ENCODE results near the gene PERM1.

Gene PERM1

DNA sequence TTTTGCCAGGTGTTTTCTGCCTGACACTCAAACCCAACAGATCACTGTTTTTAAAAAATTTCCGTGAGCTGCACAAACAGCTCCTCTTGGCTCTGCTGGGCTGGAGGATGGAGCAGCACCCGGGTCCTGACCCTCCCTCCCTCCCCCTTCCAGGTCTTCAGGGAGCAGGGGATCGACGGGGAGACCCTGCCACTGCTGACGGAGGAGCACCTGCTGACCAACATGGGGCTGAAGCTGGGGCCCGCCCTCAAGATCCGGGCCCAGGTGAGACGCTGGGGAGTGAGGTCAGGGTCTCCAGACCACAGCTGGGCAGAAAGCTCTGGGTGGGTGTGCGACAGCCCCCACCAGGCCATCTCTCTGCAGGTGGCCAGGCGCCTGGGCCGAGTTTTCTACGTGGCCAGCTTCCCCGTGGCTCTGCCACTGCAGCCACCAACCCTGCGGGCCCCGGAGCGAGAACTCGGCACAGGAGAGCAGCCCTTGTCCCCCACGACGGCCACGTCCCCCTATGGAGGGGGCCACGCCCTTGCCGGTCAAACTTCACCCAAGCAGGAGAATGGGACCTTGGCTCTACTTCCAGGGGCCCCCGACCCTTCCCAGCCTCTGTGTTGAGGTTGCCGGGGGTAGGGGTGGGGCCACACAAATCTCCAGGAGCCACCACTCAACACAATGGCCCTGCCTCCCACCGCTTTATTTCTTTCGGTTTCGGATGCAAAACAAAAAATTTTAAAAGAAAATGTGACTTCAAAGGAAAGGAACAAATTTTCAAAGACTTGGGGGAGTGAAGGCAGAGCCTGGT, 38.1 kb downstream of the PERM1 start:
- no peak for DNase-seq

GRCh38 chr1:942864-943533, 38.9 kb downstream of the PERM1 start:
- no peak for DNase-seq

GRCh38 chr1:942411-942821, 39.5 kb downstream of the PERM1 start:
- no peak for DNase-seq

GRCh38 chr1:941588-942383, 40.1 kb downstream of the PERM1 start:
- no peak for DNase-seq

DNA sequence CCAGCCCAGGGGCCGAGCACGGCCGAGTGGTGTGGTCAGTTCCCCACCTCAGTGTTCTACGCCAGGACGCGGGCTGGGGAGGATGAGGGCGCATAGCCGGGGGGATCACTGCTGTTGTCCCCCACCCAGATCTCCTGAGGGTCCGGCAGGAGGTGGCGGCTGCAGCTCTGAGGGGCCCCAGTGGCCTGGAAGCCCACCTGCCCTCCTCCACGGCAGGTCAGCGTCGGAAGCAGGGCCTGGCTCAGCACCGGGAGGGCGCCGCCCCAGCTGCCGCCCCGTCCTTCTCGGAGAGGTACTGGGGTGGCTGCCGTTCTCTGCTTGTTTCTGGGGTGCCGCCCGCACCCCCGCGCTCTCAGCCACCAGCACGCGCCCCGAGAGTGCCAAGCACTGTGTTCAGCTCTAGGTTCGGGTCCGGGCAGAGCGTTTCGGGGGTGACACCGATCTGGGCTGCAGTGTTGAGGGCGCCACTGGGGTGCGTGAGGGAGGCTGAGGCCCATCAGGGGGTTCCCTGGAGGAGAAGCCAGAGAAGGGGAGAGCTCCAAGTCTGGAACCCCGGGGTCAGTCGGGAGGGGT, 40.8 kb downstream of the PERM1 start:
- DNase-seq, result no peak

DNA sequence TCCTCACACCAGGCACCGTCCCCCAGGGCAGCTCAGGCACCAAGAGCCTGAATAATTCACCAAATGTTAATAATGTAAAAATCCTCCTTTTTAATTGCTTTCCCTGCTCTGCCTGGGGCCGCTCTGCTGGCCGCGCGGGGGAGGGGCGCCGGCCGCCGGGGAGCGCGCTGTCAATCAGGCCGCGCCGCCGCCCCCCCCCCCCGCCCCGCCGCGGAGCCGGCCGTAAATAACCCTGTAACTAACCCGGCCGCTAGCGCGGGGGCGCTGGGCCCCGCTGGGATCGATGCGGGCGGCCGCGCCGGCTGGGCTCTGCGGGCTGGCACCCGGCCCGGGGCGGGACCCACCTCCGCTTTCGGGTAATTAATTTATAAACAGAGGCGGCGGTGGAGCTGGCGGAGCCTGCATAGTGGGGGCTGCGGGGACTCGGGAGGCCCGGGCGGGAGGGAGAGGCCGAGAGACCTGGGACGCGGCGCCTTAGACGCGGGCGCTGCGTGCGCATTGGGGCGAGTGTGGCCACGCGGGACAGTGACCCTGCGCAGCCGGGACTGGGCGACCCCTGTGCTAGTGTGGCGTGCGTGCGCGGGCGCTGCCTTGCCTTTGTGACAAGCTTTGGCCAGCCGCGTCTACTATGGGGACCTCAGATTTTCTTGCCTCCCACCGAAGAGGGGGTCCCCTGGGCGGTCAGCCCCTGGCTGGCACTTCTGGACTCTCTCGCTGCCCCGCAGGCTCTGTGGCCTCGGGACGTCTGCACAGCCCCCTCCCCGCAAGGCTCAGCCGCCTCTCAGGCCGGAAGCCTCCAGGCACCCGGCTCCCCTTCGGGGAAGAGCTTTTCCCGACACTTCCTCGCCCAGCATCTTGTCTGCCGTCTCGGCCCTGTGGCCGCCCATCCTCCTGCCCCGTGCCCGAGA, 41.5 kb downstream of the PERM1 start:
- DNase-seq, result peak; percentile 70

- no peak for DNase-seq
Measured at GRCh38 chr1:939511-940106, 42.3 kb downstream of the PERM1 start.

- DNase-seq, result no peak
Measured at GRCh38 chr1:938711-939489, 43.0 kb downstream of the PERM1 start.

GRCh38 chr1:938088-938683, 43.7 kb downstream of the PERM1 start:
- no peak for DNase-seq

DNA sequence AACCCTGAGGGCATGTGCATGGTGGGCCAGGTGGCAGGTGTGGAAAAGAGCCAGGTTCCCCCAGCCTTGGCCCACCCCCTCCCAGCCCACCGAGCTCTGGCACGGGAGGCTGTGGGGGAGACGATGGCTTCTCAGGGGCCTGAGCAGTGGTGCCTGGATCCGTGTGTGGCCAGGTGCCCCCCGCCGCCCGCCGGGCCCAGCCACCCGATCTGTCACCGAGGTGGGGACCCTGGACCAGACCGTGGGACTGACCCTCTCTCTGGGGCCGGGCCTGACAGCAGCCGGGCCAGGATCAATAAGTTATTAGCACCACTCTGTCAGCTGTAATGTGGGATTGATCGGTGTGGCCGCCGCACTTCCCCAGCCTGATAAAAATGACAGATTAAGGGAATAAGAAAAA, 44.4 kb downstream of the PERM1 start:
- no peak for DNase-seq

GRCh38 chr1:936348-937264, 45.3 kb downstream of the PERM1 start:
- no peak for DNase-seq

DNA sequence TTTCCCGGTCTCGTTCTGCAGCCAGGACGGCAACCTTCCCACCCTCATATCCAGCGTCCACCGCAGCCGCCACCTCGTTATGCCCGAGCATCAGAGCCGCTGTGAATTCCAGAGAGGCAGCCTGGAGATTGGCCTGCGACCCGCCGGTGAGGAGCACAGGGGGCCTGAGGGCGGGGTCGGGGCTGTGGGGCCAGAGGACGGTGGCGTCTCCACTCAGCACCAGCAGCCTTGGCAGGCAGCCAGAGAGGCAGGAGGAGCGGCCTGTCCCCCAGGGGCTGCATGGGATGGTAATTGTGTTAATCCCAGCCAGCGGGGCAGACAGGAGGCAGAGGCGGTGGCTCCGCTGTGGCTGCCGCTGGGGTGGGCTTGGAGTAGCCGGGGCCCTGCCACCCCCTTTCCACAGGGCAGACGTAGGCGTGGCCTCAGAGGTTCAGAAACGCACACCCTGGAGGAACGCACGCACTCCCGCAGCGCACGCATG, 46.1 kb downstream of the PERM1 start:
- DNase-seq, result no peak

DNA sequence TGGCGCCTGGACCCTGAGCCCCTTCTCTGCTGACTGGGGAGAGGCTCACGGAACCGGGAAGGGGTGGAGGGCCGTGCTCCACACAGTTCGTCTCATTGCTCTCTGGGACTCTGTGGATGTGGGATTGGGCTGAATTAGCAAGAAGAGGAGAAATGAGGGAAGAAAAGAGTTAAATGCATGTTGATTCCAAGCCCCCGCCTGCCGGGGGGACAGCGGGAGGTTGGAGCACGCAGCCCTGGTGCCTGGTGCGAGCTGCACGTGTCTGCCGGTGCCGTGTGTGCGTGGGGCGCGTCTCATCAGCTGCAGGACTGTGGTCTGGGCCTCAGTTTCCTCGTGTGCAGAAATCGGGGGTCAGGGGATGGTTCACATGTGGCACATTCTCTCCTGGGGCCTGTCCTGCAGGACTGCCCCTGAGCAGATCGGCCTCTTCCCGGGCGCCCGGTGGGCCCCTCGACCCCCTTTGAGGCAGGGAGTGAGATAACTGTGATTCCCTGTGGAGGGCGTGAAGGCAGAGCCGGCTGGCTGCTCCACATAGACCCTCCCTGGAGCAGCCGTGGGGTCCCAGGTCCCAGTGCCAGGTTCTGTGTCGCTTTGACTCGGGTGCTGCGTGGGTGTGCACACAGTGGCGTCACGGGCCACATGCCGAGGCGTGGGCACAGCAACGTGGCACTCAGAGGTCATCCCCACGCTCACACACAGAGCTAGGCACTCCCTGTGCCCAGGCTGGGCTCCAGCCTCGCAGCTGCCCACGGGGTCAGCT, 46.7 kb downstream of the PERM1 start:
- no peak for DNase-seq

- DNase-seq, result no peak
Measured at GRCh38 chr1:933603-933940, 48.3 kb downstream of the PERM1 start.

DNA sequence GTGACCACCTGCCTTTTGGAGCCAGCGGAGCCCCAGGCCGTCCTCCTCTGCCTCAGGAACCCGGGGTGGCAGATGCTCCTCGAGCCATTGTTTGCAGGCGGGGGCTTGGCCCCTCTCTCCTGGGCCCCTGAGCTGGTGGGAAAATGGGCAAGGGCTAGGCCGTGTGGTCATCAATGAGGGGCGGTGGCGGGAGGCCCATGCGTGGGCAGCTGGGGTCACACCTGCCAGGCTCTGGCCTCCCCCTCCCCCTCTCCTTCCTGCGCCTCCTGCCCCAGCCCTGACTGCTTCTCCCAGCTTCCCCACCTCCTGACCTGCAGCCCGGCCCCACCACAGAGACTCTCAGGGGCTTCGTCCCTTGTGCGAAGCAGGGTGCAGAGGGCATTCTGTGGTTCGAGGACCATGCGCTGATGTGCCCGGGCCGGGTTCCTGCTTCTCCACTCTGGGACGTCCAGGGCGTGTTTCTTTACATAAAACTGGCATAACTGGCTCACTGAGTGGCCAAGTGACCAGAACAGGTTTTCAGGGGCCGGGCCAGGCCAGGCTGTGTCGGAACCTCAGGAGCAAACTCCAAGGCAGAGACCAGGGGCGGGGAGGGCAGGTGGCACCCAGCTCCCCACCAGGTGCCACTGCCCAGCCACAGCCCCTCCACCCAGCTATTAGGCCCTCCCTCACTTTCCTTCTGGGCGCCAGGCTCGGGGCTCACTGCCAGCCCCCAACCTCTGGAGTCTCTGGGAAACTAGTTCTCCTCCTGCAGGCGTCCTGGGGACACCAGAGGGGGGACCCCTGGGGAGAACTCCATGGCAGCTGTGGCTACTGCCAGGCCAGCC, 48.9 kb downstream of the PERM1 start:
- no peak for DNase-seq

DNA sequence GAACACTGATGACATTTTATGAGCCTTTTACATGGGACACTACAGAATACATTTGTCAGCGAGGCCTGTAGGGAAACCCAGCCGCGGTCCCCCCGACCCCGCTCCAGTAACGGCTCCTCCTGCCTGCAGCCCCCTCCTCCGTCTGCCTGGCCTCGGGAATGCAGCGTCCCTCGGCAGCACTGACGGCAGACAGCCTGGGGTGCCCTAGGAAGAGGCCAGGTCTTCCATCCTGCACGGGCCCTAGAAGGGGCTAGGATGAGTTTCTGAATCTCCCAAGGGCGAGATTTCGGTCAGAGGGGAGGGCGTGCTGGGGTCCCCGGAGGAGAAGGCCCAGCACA, 49.8 kb downstream of the PERM1 start:
- no peak for DNase-seq

- DNase-seq, result no peak
Measured at GRCh38 chr1:931380-932172, 50.3 kb downstream of the PERM1 start.
